ENCODE measurements around the gene ZNRF2. TPM values are rescaled to one million over a fixed set of nuclear protein-coding genes. Genes with fewer than 3 reads are reported as not detected.

ZNRF2 gene
- total and polyA plus RNA-seq, 2 of the 13 experiments (the other 11 are each of a cell fraction or from before 2014, with no cell fraction given) = 3.5 to 7.7 TPM

- TF ChIP-seq ZNF691 (CRISPR knock-in tag; IDR thresholded peaks at IDR 0.05; ENCODE audit: borderline replicate concordance, low read depth) (no peak), ZNF224 (CRISPR knock-in tag; IDR thresholded peaks at IDR 0.05) (no peak)
Measured at GRCh38 chr7:30349170-30349569, 64.8 kb downstream of the ZNRF2 start (continued).

GRCh38 chr7:30349816-30350215 lies 65.4 kb downstream of the ZNRF2 start:
- ChIA-PET CTCF (ENCODE audit: low intra/inter-chr PET ratio, low total read pairs) (no interaction called here), POLR2A (interaction anchor here (1.5 kb wide), 1 partner anchor 86 kb away, joined by 3 read pairs; no protein-coding TSS in a partner anchor)
- in situ Hi-C loops (cut with HindIII; ENCODE audit: extremely low pct_ligation_motif_present, low pct_unique_long_range_greater_than_20kb) (no loop called here), intact Hi-C loops (cut with micrococcal nuclease; ENCODE audit: unreplicated experiment) (loop anchor here (10.0 kb wide), 1 partner anchor 65 kb away; the partner anchor contains the start of gene ZNRF2)
- no peaks in the 10 kb centered on the region for H3K9me3 ChIP-seq (ENCODE audit: low read length)
- no peak overlapping the region for H3K4me2 ChIP-seq (ENCODE audit: low read depth, low read length)
- no peaks in the 10 kb centered on the region for H4K20me1 ChIP-seq (ENCODE audit: insufficient read depth, low read length)
- no peak for DNase-seq (ENCODE audit: low spot score)
- no peak for FAIRE-seq
- no peak overlapping the region for H3K9ac ChIP-seq (ENCODE audit: insufficient read depth, low read depth, low read length)
- H3K4me1 ChIP-seq (ENCODE audit: insufficient read depth, low read length) = peaks cover 13% of the 10 kb centered on the region; the same call in 1 of the 2 replicates
- no peak overlapping the region for H3K4me3 ChIP-seq (replicated peaks in 1 of 3; ENCODE audit: insufficient read depth in 1 of 3, low read depth in 2 of 3, low read length in 3 of 3)
- ATAC-seq = no peak
- H3K36me3 ChIP-seq (replicated peaks in 1 of 2; ENCODE audit: control insufficient read depth in 1 of 2, insufficient read depth in 2 of 2, low read length in 2 of 2) = no peaks in the 10 kb centered on the region
- H3K27ac ChIP-seq (ENCODE audit: extremely low read length, insufficient read depth, low read length) = no peak overlapping the region
- H3K27me3 ChIP-seq (ENCODE audit: control insufficient read depth in 1 of 2, insufficient read depth in 2 of 2, low read length in 2 of 2) = no peaks in the 10 kb centered on the region
- BruUV-seq (replicated peaks) = no TSS peak
- peaks cover 9% of the 10 kb centered on the region for H3K79me2 ChIP-seq (ENCODE audit: insufficient read depth, low read length)
- H2AFZ ChIP-seq (ENCODE audit: low read length) = no peak overlapping the region
- TF ChIP-seq ZNF17 (CRISPR knock-in tag; IDR thresholded peaks at IDR 0.05) = no peak
- no peak for TF ChIP-seq ZNF878 (CRISPR knock-in tag; IDR thresholded peaks at IDR 0.05)
- TF ChIP-seq FOXA3 (CRISPR knock-in tag; IDR thresholded peaks at IDR 0.05) = no peak
- no peak for TF ChIP-seq ZFP62 (CRISPR knock-in tag; IDR thresholded peaks at IDR 0.05)
- no peak for TF ChIP-seq ZNF512B (CRISPR knock-in tag; IDR thresholded peaks at IDR 0.05; ENCODE audit: borderline replicate concordance)
- TF ChIP-seq PRDM15 (CRISPR knock-in tag; IDR thresholded peaks at IDR 0.05) = no peak
- no peak for TF ChIP-seq ZBTB20 (CRISPR knock-in tag; IDR thresholded peaks at IDR 0.05; ENCODE audit: borderline replicate concordance, low read depth)

Measured in HepG2 (cell line).